ENCODE data around the gene THEMIS2. TPM values are rescaled to one million over a fixed set of nuclear protein-coding genes. Genes with fewer than 3 reads are reported as not detected.

THEMIS2 gene
- total and polyA plus RNA-seq, 2 experiments from 2014 or later = 0.92 to 1.7 TPM

GRCh38 chr1:27885114-27885528 is 12.8 kb downstream of the THEMIS2 start:
- Histone ChIP-seq H3K27ac (no peak overlapping the region), H3K4me1 (ENCODE audit: low read depth) (no peaks in the 10 kb centered on the region), H3K36me3 (no peaks in the 10 kb centered on the region), H3K9me3 (ENCODE audit: low read depth) (no peaks in the 10 kb centered on the region), H3K4me3 (no peak overlapping the region), H3K27me3 (no peaks in the 10 kb centered on the region)
- DNase-seq (ENCODE audit: low read depth in 1 of 2, low spot score in 1 of 2) = no peak
- TF ChIP-seq, protein P1, sequence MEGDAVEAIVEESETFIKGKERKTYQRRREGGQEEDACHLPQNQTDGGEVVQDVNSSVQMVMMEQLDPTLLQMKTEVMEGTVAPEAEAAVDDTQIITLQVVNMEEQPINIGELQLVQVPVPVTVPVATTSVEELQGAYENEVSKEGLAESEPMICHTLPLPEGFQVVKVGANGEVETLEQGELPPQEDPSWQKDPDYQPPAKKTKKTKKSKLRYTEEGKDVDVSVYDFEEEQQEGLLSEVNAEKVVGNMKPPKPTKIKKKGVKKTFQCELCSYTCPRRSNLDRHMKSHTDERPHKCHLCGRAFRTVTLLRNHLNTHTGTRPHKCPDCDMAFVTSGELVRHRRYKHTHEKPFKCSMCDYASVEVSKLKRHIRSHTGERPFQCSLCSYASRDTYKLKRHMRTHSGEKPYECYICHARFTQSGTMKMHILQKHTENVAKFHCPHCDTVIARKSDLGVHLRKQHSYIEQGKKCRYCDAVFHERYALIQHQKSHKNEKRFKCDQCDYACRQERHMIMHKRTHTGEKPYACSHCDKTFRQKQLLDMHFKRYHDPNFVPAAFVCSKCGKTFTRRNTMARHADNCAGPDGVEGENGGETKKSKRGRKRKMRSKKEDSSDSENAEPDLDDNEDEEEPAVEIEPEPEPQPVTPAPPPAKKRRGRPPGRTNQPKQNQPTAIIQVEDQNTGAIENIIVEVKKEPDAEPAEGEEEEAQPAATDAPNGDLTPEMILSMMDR (IDR thresholded peaks at IDR 0.05; ENCODE audit: low read depth, low read length) = no peak

DNA sequence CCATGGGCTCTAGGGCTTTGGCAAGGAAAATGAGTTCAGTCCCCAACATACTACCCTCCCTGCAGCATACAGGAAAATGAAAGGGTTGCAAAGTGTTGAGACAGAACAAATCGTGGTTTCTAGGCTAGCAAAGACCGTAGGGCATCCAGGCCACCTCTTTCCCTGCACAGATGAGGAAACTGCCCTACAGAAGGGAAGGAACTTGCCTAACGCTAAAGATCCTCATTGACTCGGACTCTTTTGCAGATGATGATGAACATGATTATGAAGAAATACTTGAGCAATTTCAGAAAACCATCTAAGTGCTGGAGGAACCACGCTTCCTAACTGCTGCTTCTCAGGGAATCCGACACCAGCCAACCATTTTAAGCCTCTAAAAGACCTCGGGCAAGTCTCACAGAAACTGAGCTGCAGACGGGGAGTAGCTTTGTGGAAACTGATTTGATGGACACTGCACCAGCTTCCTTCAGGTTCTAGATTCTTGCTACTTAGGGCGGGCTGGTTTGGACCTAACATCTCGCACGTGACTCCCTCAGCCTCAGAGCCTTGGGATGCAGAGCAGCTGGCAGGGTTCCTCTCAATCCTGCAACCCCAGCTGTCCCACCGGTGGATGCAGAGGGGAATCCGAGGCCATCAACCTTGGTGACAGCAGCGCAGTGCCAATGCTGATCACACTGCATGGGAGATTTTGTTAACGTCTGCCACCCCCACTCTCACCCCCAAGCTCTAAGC is 13.4 kb downstream of the THEMIS2 start:
- no peak for DNase-seq (ENCODE audit: low read depth in 1 of 2, low spot score in 1 of 2)
- Histone ChIP-seq H3K4me3 (no peak overlapping the region), H3K27ac (no peak overlapping the region), H3K36me3 (no peaks in the 10 kb centered on the region), H3K9me3 (ENCODE audit: low read depth) (no peaks in the 10 kb centered on the region), H3K27me3 (no peaks in the 10 kb centered on the region), H3K4me1 (ENCODE audit: low read depth) (no peaks in the 10 kb centered on the region)
- TF ChIP-seq, protein P1 (IDR thresholded peaks at IDR 0.05; ENCODE audit: low read depth, low read length) = no peak

DNA sequence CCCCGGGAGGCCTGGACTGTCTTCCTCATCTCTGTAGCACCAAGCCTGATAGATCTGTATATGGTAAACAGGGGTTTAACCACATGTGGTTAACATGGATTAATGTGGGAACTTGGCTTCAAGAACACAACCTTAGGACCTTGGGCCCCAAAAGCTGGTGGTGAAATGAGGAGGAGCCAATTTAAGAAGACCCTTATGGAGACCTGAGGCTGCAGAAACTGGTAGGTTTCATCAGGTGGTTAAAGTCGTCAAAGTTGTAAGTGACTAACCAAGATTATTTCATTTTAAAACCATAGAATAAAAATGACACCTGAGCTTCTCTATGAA is 14.0 kb downstream of the THEMIS2 start:
- no peak overlapping the region for H3K4me3 ChIP-seq

GRCh38 chr1:27886744-27887143 is 14.4 kb downstream of the THEMIS2 start:
- DNase-seq (ENCODE audit: low read depth in 1 of 2, low spot score in 1 of 2) = no peak
- Histone ChIP-seq H3K9me3 (ENCODE audit: low read depth) (no peaks in the 10 kb centered on the region), H3K36me3 (peaks cover 7% of the 10 kb centered on the region), H3K27me3 (no peaks in the 10 kb centered on the region), H3K4me1 (ENCODE audit: low read depth) (no peaks in the 10 kb centered on the region), H3K4me3 (no peak overlapping the region), H3K27ac (no peak overlapping the region)
- TF ChIP-seq, protein P1 (IDR thresholded peaks at IDR 0.05; ENCODE audit: low read depth, low read length) = no peak

More for the DNA sequence above, 14.0 kb downstream of the THEMIS2 start:
- H3K4me1 ChIP-seq (ENCODE audit: low read depth) = no peaks in the 10 kb centered on the region
- H3K36me3 ChIP-seq = peaks cover 3% of the 10 kb centered on the region
- no peak for DNase-seq (ENCODE audit: low read depth in 1 of 2, low spot score in 1 of 2)
- no peaks in the 10 kb centered on the region for H3K9me3 ChIP-seq (ENCODE audit: low read depth)
- no peaks in the 10 kb centered on the region for H3K27me3 ChIP-seq
- TF ChIP-seq, protein P1 (IDR thresholded peaks at IDR 0.05; ENCODE audit: low read depth, low read length) = no peak
- H3K27ac ChIP-seq = no peak overlapping the region

- H3K9me3 ChIP-seq (ENCODE audit: low read depth) = no peaks in the 10 kb centered on the region
Measured at GRCh38 chr1:27887215-27888021, 15.1 kb downstream of the THEMIS2 start.

More at GRCh38 chr1:27887215-27888021, 15.1 kb downstream of the THEMIS2 start:
- TF ChIP-seq, protein P1 (IDR thresholded peaks at IDR 0.05; ENCODE audit: low read depth, low read length) = no peak
- H3K4me1 ChIP-seq (ENCODE audit: low read depth) = no peaks in the 10 kb centered on the region
- H3K27ac ChIP-seq = no peak overlapping the region
- no peak overlapping the region for H3K4me3 ChIP-seq
- peaks cover 11% of the 10 kb centered on the region for H3K36me3 ChIP-seq
- DNase-seq (ENCODE audit: low read depth in 1 of 2, low spot score in 1 of 2) = no peak
- no peaks in the 10 kb centered on the region for H3K27me3 ChIP-seq

All from cardiac muscle cell (in vitro differentiated cells and primary cell).